ENCODE results near the gene WLS.
"Not testable (repeated sequence)": the region's sequence is repeated elsewhere in the genome, so short reads cannot be mapped to it uniquely, and the experiment has no call there.

The WLS gene

GRCh38 chr1:68232289-68233148 lies at the start of gene WLS:
Gene WLS (minus strand): TSS chr1:68232523. CDS start chr1:68232299, 224 bp downstream.
- in situ Hi-C loops (cut with HindIII; ENCODE audit: low sequenced_read_pairs): no loop called here

- in situ Hi-C loops (cut with HindIII; ENCODE audit: low sequenced_read_pairs): no loop called here
Measured at GRCh38 chr1:68280286-68280685, 48.0 kb upstream of the WLS start.

GRCh38 chr1:68279846-68280245 lies 47.5 kb upstream of the WLS start:
- in situ Hi-C loops (cut with HindIII; ENCODE audit: low sequenced_read_pairs): no loop called here

GRCh38 chr1:68278221-68278620 lies 45.9 kb upstream of the WLS start:
- in situ Hi-C loops (cut with HindIII; ENCODE audit: low sequenced_read_pairs): no loop called here

- in situ Hi-C loops (cut with HindIII; ENCODE audit: low sequenced_read_pairs): no loop called here
Measured at GRCh38 chr1:68276448-68276847, 44.1 kb upstream of the WLS start.

- in situ Hi-C loops (cut with HindIII; ENCODE audit: low sequenced_read_pairs): no loop called here
Measured at GRCh38 chr1:68273530-68273929, 41.2 kb upstream of the WLS start.

- in situ Hi-C loops (cut with HindIII; ENCODE audit: low sequenced_read_pairs): no loop called here
Measured at GRCh38 chr1:68271596-68271995, 39.3 kb upstream of the WLS start.

- in situ Hi-C loops (cut with HindIII; ENCODE audit: low sequenced_read_pairs): no loop called here
Measured at GRCh38 chr1:68270951-68271350, 38.6 kb upstream of the WLS start.

- in situ Hi-C loops (cut with HindIII; ENCODE audit: low sequenced_read_pairs): no loop called here
Measured at GRCh38 chr1:68269637-68270430, 37.5 kb upstream of the WLS start.

- in situ Hi-C loops (cut with HindIII; ENCODE audit: low sequenced_read_pairs): no loop called here
Measured at GRCh38 chr1:68268896-68269483, 36.7 kb upstream of the WLS start.

- in situ Hi-C loops (cut with HindIII; ENCODE audit: low sequenced_read_pairs): not testable (repeated sequence)
Measured at GRCh38 chr1:68256824-68257223, 24.5 kb upstream of the WLS start.

GRCh38 chr1:68255301-68255700 lies 23.0 kb upstream of the WLS start:
- in situ Hi-C loops (cut with HindIII; ENCODE audit: low sequenced_read_pairs): no loop called here

- in situ Hi-C loops (cut with HindIII; ENCODE audit: low sequenced_read_pairs): no loop called here
Measured at GRCh38 chr1:68254667-68255226, 22.4 kb upstream of the WLS start.

- in situ Hi-C loops (cut with HindIII; ENCODE audit: low sequenced_read_pairs): no loop called here
Measured at GRCh38 chr1:68237040-68237439, 4.7 kb upstream of the WLS start.

- in situ Hi-C loops (cut with HindIII; ENCODE audit: low sequenced_read_pairs): no loop called here
Measured at GRCh38 chr1:68234094-68234493, 1.8 kb upstream of the WLS start.

- in situ Hi-C loops (cut with HindIII; ENCODE audit: low sequenced_read_pairs): no loop called here
Measured at GRCh38 chr1:68233202-68233601, 879 bp upstream of the WLS start.

GRCh38 chr1:68231627-68232288 lies 565 bp downstream of the WLS start:
- in situ Hi-C loops (cut with HindIII; ENCODE audit: low sequenced_read_pairs): no loop called here

GRCh38 chr1:68230901-68231626 lies 1.3 kb downstream of the WLS start:
- in situ Hi-C loops (cut with HindIII; ENCODE audit: low sequenced_read_pairs): no loop called here

GRCh38 chr1:68230484-68230802 lies 1.9 kb downstream of the WLS start:
- in situ Hi-C loops (cut with HindIII; ENCODE audit: low sequenced_read_pairs): no loop called here
